Transverse colon (tissue), 1 donor: Measurements from ENCODE around the gene SLC37A1.

Source experiments
- EP300 ChIP-seq: sonication (generic); formaldehyde crosslinking; IDR thresholded peaks from one replicate; pipeline ENCODE4 v1.6.1; 2017; ENCODE audit warnings: antibody characterized with exemption, low read depth
- POLR2A ChIP-seq: fragments of 450-650 bp; IDR thresholded peaks from one replicate; pipeline ENCODE4 v1.6.1; 2016; ENCODE audit warnings: antibody characterized with exemption, mild to moderate bottlenecking, moderate library complexity

DNA sequence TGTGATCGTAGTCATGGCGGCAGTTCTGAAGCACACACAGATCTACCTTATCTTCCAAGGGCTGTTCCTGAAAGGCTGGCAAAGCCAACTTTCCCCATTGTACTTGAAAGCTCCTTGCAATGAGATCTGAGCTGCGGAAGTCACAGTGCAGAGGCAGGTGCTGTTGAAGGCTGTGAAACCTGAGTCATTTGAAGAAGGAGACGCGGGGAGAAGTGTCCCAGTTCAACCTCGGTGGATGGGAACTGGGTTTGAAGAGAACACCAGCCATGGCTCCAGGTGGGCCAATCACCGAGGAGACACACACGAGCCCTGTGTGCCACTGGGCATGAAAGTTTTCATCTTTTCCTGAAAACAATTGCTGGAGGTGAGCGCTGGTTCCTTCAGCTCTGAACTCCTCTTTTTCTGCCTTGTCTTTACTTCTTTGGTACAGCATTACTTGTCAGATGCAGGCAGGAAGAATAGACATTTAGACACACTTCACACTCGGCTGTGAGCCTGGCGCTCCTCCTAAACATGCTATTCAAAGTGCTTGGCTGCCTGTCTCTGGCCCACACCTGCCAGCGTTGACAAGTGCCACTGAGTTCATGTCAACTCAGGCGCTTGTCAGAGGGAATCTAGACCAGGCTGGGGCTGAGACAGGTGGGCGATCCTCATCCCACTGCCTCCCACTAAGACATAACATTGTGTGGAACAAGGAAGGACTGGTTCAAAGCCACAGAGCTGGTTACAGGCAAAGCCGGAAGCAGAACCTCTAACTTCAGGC, 114.1 kb downstream of the SLC37A1 start:
- TF ChIP-seq EP300 (no peak), POLR2A (no peak)
